Effector memory CD4-positive, alpha-beta T cell (primary cell): Measurements from ENCODE around the gene ARL17B.
"Not testable (repeated sequence)": the region's sequence is repeated elsewhere in the genome, so short reads cannot be mapped to it uniquely, and the experiment has no call there.

Experiments
- DNase-seq, 3 donors: peaks; one replicate each; pipeline ENCODE4 v3.0.0-alpha.2; 2020
- H3K27ac ChIP-seq: 2 replicates; pipeline ENCODE4 v1.7.0; 2013; ENCODE audit warnings: mild to moderate bottlenecking, low read length, moderate library complexity; ENCODE audit not compliant: insufficient read depth, poor library complexity, severe bottlenecking
- H3K27me3 ChIP-seq: replicated peaks from 2 replicates; pipeline ENCODE4 v1.7.0; 2013; ENCODE audit warnings: mild to moderate bottlenecking, low read length; ENCODE audit not compliant: insufficient read depth, control insufficient read depth, poor library complexity, severe bottlenecking
- H3K36me3 ChIP-seq: 2 replicates; pipeline ENCODE4 v1.7.0; 2013; ENCODE audit warnings: mild to moderate bottlenecking, low read length, moderate library complexity; ENCODE audit not compliant: control insufficient read depth, insufficient read depth
- H3K4me1 ChIP-seq: 2 replicates; pipeline ENCODE4 v1.7.0; 2013; ENCODE audit warnings: low read length, mild to moderate bottlenecking; ENCODE audit not compliant: control insufficient read depth, insufficient read depth, poor library complexity, severe bottlenecking
- H3K4me3 ChIP-seq: 2 replicates; pipeline ENCODE4 v1.7.0; 2013; ENCODE audit warnings: low read length, low read depth, mild to moderate bottlenecking; ENCODE audit not compliant: insufficient read depth, poor library complexity, severe bottlenecking
- H3K9me3 ChIP-seq: 2 replicates; pipeline ENCODE4 v1.7.0; 2013; ENCODE audit warnings: mild to moderate bottlenecking, low read length, moderate library complexity; ENCODE audit not compliant: control insufficient read depth
- total RNA-seq, 3 donors: gene quantifications; one replicate each; lab custom pipeline; 2026; lab: John Stamatoyannopoulos, UW

ARL17B gene
- total RNA-seq: 2.4 to 7.2 (median 2.4) reads per million in 3 donors

DNA sequence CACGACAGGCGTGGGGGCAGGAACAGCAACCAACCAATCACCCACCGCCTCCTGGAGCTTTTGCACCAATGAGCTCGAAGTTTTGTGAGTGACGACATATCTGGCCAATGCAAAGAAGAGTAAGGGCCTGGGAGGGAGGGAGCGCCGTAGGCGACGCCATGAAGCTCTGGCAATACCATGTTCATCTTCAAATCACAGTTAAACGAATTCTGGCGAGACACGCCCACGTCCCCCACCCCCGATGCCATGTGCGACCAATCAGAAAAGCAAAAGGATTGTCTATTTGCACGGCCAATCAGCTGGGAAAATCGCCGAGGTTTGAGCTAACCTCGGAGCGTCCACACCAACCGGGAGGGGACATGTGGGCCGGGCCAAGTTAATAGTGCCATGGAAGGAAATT is at the start of gene ARL17B:
Gene ARL17B, minus strand, starts transcription at position 12 of the 400 bp plus-strand sequence. CDS start 3,369 bp downstream, outside the sequence.
- H3K4me1 ChIP-seq, H3K27me3 ChIP-seq, H3K4me3 ChIP-seq, H3K36me3 ChIP-seq, H3K27ac ChIP-seq, H3K9me3 ChIP-seq: not testable (repeated sequence)
- DNase-seq: peak; percentile 72 to 85 (median 85)

- not testable (repeated sequence) for H3K36me3 ChIP-seq, H3K27ac ChIP-seq, H3K27me3 ChIP-seq, H3K9me3 ChIP-seq, H3K4me3 ChIP-seq, H3K4me1 ChIP-seq, DNase-seq
Observed at GRCh38 chr17:46409864-46410263, 48.3 kb upstream of the ARL17B start.

DNA sequence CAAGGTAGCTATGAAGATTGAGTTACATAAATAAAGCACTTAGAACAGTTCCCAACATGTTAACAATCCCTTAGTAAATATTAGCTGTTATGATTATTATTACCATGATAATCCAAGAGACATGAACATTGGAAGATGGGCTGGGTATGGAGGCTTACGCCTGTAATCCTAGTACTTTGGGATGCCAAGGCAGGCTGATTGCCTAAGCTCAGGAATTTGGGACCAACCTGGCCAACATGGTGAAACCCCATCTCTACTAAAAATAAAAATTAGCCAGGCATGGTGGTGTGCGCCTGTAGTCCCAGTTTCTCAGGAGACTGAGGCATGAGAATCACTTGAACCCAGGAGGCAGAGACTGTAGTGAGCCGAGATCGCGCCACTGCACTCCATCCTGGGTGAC is 45.6 kb upstream of the ARL17B start:
- H3K36me3 ChIP-seq, DNase-seq, H3K9me3 ChIP-seq, H3K4me3 ChIP-seq, H3K27me3 ChIP-seq, H3K4me1 ChIP-seq, H3K27ac ChIP-seq: not testable (repeated sequence)

DNA sequence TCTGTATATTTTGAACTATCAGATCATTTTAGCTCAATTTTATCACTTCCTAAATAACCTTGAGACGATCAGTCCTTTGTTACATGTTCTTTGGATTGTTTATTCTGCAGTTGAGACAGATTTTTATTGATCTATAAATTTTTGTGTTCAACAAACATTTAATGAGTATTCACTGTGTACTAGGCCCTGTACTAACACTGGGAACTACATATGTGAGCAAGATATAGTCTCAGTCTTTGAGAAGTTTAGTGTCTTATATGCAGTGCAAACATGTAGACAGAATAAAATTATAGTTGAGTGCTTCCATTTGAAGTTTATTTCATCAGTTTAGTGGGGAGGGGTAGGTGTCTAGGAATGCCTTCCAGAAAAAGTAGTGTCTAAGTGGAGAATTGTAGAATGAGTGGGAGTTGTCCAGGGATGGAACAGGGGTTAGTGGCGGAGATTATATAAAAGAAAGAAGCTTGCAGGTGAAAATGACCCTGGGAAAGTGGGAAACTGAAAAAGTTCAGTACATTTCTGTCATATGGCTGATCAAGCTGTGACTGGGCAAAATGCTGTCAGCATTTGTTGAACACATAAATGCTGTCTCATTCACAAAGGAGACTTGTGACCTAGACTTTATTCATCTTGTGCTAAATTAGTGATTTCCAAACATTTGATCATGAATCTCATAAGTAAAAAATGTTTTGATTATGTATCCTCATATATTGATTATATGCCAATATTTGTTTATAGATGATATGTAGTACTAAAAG is 39.6 kb upstream of the ARL17B start:
- H3K27me3 ChIP-seq, H3K36me3 ChIP-seq, H3K9me3 ChIP-seq, H3K4me3 ChIP-seq, DNase-seq, H3K27ac ChIP-seq, H3K4me1 ChIP-seq: not testable (repeated sequence)

DNA sequence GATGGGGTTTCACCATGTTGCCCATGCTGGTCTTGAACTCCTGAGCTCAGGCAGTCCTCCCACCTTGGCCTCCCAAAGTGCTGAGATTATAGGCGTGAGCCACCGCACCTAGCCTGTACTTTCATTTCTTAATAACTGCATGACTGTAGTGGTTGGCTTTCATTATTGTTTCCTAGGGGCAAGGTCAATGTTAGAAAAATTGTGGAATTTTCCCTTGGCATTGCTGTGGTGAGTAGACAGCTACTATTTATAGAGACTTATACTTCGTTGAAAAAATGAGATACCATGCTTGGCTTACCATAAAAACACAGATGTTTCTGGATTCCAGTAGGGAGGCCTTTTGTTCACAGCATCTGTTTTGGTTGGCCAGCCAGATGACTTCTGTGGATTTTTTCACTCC is 39.0 kb upstream of the ARL17B start:
- not testable (repeated sequence) for DNase-seq, H3K4me3 ChIP-seq, H3K9me3 ChIP-seq, H3K27me3 ChIP-seq, H3K4me1 ChIP-seq, H3K27ac ChIP-seq, H3K36me3 ChIP-seq

- H3K36me3 ChIP-seq, DNase-seq, H3K27ac ChIP-seq, H3K27me3 ChIP-seq, H3K4me3 ChIP-seq, H3K4me1 ChIP-seq, H3K9me3 ChIP-seq: not testable (repeated sequence)
Observed at GRCh38 chr17:46399993-46400392, 38.4 kb upstream of the ARL17B start.

GRCh38 chr17:46396292-46396691 is 34.7 kb upstream of the ARL17B start:
- not testable (repeated sequence) for H3K4me1 ChIP-seq, H3K9me3 ChIP-seq, DNase-seq, H3K27me3 ChIP-seq, H3K36me3 ChIP-seq, H3K27ac ChIP-seq, H3K4me3 ChIP-seq

GRCh38 chr17:46393702-46394101 is 32.1 kb upstream of the ARL17B start:
- not testable (repeated sequence) for H3K9me3 ChIP-seq

DNA sequence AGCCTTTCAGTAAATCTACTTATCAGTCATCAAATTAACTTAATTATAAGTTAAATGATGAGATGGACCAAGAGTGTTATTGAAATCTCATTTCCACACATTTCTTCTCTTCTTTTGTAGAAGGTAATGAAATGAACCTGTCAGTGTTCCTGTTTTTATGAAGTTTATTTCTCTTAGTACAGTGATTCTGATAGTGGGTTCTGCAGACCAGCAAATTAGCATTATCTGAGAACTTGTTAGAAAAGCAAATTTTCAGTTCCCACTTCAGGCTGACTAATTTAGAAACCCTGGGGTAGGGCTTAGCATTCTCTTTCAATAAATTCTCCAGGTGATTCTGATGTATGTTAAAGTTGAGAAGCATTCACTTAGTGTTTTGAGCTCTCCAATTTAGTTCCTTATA is 23.9 kb upstream of the ARL17B start:
- not testable (repeated sequence) for H3K4me1 ChIP-seq, H3K27me3 ChIP-seq, H3K4me3 ChIP-seq, H3K9me3 ChIP-seq, H3K27ac ChIP-seq, DNase-seq, H3K36me3 ChIP-seq

More at GRCh38 chr17:46393702-46394101, 32.1 kb upstream of the ARL17B start:
- not testable (repeated sequence) for H3K4me1 ChIP-seq, DNase-seq, H3K36me3 ChIP-seq, H3K4me3 ChIP-seq, H3K27me3 ChIP-seq, H3K27ac ChIP-seq

- not testable (repeated sequence) for H3K4me3 ChIP-seq, DNase-seq, H3K4me1 ChIP-seq, H3K36me3 ChIP-seq, H3K9me3 ChIP-seq, H3K27me3 ChIP-seq, H3K27ac ChIP-seq
Observed at GRCh38 chr17:46383118-46383517, 21.6 kb upstream of the ARL17B start.
